BJ (cell line): ENCODE measurements around the gene CMTR1. TPM values are rescaled to one million over a fixed set of nuclear protein-coding genes. Genes with fewer than 3 reads are reported as not detected.

Source experiments
- CTCF ChIA-PET: fragments of 350-600 bp; formaldehyde crosslinking; extraction: SDS; loops from one replicate; lab custom pipeline; 2021; ENCODE audit warnings: antibody characterized with exemption, inconsistent platforms; lab: Yijun Ruan, JAX
- POLR2A ChIA-PET: fragments of 300-600 bp; sonication (Branson Sonifier 250); formaldehyde crosslinking; extraction: SDS; loops from one replicate; lab custom pipeline; 2021; ENCODE audit warnings: antibody characterized with exemption; lab: Charles Lee
- DNase-seq: peaks from one replicate; pipeline ENCODE4 v3.0.0-alpha.2; 2011; ENCODE audit warnings: low read depth
- H3K27me3 ChIP-seq: 2 replicates; pipeline ENCODE4 v1.6.0; 2011; ENCODE audit warnings: low read length; ENCODE audit not compliant: control insufficient read depth, insufficient read depth
- H3K36me3 ChIP-seq: 2 replicates; pipeline ENCODE4 v1.5.1; 2011; ENCODE audit warnings: low read length; ENCODE audit not compliant: control insufficient read depth, insufficient read depth
- H3K4me3 ChIP-seq: 2 replicates; pipeline ENCODE4 v1.5.1; 2011; ENCODE audit warnings: low read depth, mild to moderate bottlenecking, control low read depth, low read length
- polyA plus RNA-seq: library from polyadenylated mRNA; depleted of rRNA; stranded (reverse); fragments of >200 nt; gene quantifications from 2 replicates; pipeline ENCODE4 v1.2.3, GENCODE V29; 2011
- TF ChIP-seq, protein P1 (sequence below): IDR thresholded peaks from 2 replicates; pipeline ENCODE4 v1.5.1; 2011; ENCODE audit warnings: low read depth, mild to moderate bottlenecking, control low read depth, inconsistent platforms, low read length, moderate library complexity; ENCODE audit not compliant: insufficient read depth

The CMTR1 gene
- polyA plus RNA-seq, 1 experiment: 25.2 TPM

DNA sequence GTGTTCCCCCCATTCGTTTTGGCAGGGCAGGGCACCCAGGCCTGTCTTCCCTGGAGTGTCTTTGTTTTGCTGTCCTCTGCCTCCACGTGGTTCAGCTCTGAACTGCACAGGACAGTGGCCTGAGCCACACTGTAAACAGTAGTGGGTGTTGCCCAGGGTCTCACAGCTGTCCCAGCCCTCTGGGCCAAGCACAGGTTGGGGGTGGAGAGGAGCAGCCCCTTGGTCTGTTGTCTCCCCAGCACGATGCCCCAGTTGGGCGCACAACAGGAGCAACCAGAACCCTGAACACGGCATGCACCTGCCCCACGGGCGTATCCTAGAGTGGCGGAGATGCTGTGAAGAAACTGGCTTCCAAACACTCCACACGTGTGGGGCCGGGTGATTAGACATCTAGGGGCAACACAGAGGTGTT, 52.3 kb downstream of the CMTR1 start:
- H3K27me3 ChIP-seq: no peaks in the 10 kb centered on the region
- peaks cover 7% of the 10 kb centered on the region for H3K36me3 ChIP-seq
- TF ChIP-seq, protein P1, sequence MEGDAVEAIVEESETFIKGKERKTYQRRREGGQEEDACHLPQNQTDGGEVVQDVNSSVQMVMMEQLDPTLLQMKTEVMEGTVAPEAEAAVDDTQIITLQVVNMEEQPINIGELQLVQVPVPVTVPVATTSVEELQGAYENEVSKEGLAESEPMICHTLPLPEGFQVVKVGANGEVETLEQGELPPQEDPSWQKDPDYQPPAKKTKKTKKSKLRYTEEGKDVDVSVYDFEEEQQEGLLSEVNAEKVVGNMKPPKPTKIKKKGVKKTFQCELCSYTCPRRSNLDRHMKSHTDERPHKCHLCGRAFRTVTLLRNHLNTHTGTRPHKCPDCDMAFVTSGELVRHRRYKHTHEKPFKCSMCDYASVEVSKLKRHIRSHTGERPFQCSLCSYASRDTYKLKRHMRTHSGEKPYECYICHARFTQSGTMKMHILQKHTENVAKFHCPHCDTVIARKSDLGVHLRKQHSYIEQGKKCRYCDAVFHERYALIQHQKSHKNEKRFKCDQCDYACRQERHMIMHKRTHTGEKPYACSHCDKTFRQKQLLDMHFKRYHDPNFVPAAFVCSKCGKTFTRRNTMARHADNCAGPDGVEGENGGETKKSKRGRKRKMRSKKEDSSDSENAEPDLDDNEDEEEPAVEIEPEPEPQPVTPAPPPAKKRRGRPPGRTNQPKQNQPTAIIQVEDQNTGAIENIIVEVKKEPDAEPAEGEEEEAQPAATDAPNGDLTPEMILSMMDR: no peak
- H3K4me3 ChIP-seq: no peak overlapping the region
- POLR2A ChIA-PET: no interaction called here
- no peak for DNase-seq
- CTCF ChIA-PET: interaction anchor here (0.6 to 1.7 kb wide), 6 partner anchors 10 to 219 kb away, joined by 3 to 13 read pairs (median 4); no protein-coding TSS in a partner anchor

DNA sequence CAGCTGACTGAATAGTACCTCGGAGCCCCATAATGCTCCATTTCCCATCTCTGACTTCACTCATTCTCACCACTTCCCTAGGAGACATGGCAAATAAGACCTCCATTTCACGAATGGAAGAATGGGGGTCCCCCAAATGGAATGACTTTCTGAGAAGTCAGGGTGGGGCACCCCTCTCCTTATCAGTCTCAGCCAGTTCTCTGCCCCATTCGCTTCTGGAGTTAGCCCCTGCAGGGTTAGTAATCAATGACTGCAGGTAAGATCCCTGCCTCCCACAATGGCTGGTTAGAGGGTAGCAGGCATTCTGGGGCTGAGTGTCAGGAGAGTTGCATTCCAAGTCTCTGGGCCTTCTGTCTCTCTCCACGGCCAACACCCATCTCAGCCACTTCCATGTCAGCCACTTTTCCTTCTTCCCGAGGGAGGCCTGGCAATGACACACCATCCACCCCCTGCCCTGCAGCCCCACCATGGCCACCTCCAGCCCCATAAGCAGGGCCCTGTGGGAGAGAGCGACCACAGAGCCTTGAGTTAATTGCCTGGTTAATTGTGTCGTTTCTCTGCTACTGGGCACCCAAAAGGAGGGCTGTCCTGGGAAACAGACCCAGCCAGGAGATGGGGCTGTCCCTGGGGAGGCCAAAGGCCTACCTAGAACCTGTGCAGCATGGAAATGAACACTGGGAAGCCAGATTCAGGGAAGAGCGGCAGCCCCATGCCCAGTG, 53.3 kb downstream of the CMTR1 start:
- TF ChIP-seq, protein P1: no peak
- CTCF ChIA-PET: interaction anchor here (1.6 to 1.7 kb wide), 2 partner anchors 9 to 77 kb away, joined by 3 to 4 read pairs; no protein-coding TSS in a partner anchor
- no peaks in the 10 kb centered on the region for H3K27me3 ChIP-seq
- POLR2A ChIA-PET: no interaction called here
- no peak for DNase-seq
- H3K4me3 ChIP-seq: no peak overlapping the region
- H3K36me3 ChIP-seq: peaks cover 7% of the 10 kb centered on the region

GRCh38 chr6:37487591-37488380, 54.8 kb downstream of the CMTR1 start:
- Histone ChIP-seq H3K36me3 (peaks cover 3% of the 10 kb centered on the region; the same call in 1 of the 2 replicates), H3K4me3 (no peak overlapping the region), H3K27me3 (no peaks in the 10 kb centered on the region)
- ChIA-PET POLR2A (no interaction called here), CTCF (interaction anchor here (1.0 kb wide), 1 partner anchor 79 kb away, joined by 3 read pairs; no protein-coding TSS in a partner anchor)
- DNase-seq: no peak
- TF ChIP-seq, protein P1: no peak

GRCh38 chr6:37488476-37488875, 55.5 kb downstream of the CMTR1 start:
- Histone ChIP-seq H3K36me3 (peaks cover 2% of the 10 kb centered on the region; the same call in 1 of the 2 replicates), H3K27me3 (no peaks in the 10 kb centered on the region), H3K4me3 (no peak overlapping the region)
- CTCF ChIA-PET: no interaction called here
- POLR2A ChIA-PET: no interaction called here
- TF ChIP-seq, protein P1: no peak
- DNase-seq: no peak

DNA sequence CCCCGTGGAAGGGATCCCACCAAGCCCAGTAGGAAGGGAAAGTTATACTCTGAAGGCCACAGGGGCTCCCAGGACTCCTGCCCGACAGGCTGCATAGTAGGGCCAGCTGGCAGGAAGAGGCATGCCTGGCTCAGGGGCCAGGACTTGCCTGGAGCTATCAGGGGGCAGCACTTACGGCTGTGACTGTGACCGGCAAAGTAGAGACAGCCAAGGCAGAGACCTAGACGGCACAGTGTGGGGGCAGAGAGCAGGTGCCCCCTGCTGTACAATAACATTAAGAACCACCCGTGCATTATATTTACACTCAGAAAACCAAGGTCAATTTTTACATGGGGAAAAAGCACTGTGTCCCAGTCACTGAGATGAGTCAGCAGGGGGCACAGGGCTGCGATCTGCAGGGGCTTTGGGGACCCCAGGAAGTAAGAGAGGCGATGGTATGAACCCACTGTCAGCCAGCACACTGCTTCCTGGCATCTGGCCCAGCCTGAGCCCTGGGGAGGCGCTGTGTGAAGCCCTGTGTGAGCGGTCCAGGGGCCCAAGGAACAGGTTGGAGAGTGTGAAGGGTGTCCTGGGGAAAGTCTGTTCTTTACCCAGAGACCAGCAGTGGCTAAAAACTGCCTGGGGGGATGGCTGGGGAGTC, 56.8 kb downstream of the CMTR1 start:
- no peak for DNase-seq
- ChIA-PET CTCF (no interaction called here), POLR2A (no interaction called here)
- H3K4me3 ChIP-seq: no peak overlapping the region
- TF ChIP-seq, protein P1: no peak
- no peaks in the 10 kb centered on the region for H3K36me3 ChIP-seq
- no peaks in the 10 kb centered on the region for H3K27me3 ChIP-seq
